K562 (cell line): ENCODE measurements around the gene RNF151. TPM values are rescaled to one million over a fixed set of nuclear protein-coding genes. Genes with fewer than 3 reads are reported as not detected.

Experiments
- ADNP ChIP-seq: fragments of 200-800 bp; sonication (Bioruptor generic); IDR thresholded peaks from 2 replicates; pipeline ENCODE4 v1.6.1; 2016; ENCODE audit warnings: missing genetic modification characterization, missing compliant biosample characterization
- E2F3 ChIP-seq: fragments of 250-450 bp; sonication (Bioruptor Pico); IDR thresholded peaks from 2 replicates; pipeline ENCODE4 v1.4.0; 2020; ENCODE audit warnings: mild to moderate bottlenecking
- FOSL1 ChIP-seq: fragments of 200-800 bp; sonication (Bioruptor generic); conservative IDR thresholded peaks from 2 replicates; pipeline ENCODE4 v1.6.1; 2016; ENCODE audit warnings: missing genetic modification characterization, missing compliant biosample characterization
- FOXK2 ChIP-seq, 2 experiments: fragments of 450-650 bp; IDR thresholded peaks in 1 of 2; conservative IDR thresholded peaks in 1 of 2; 2 replicates each; pipeline ENCODE4 v1.6.1; 2016; ENCODE audit warnings: low read depth in 2 of 2, mild to moderate bottlenecking in 1 of 2
- GABPA ChIP-seq: fragments of 200-800 bp; sonication (Bioruptor generic); conservative IDR thresholded peaks from 2 replicates; pipeline ENCODE4 v1.6.1; 2016; ENCODE audit warnings: low read depth, missing genetic modification characterization, missing compliant biosample characterization
- MNT ChIP-seq, 2 experiments: fragments of 450-650 bp; conservative IDR thresholded peaks; 2 replicates each; pipeline ENCODE4 v1.6.1; 2017; ENCODE audit warnings: mild to moderate bottlenecking in 2 of 2, moderate library complexity in 2 of 2
- NFIC ChIP-seq: fragments of 450-650 bp; IDR thresholded peaks from 2 replicates; pipeline ENCODE4 v1.6.1; 2017; ENCODE audit warnings: mild to moderate bottlenecking, inconsistent platforms
- PURB ChIP-seq: sonication (generic); formaldehyde crosslinking; IDR thresholded peaks from 2 replicates; pipeline ENCODE4 v1.9.0; 2021; ENCODE audit warnings: low read depth, mild to moderate bottlenecking, missing genetic modification reagents
- RAD21 ChIP-seq, 2 experiments: fragments of 250-450 bp in 1 of 2; fragments of 450-650 bp in 1 of 2; sonication (Bioruptor Pico) in 1 of 2; formaldehyde crosslinking in 1 of 2; IDR thresholded peaks in 1 of 2; conservative IDR thresholded peaks in 1 of 2; 2 replicates each; pipeline versions ENCODE4 v1.4.0 to v1.8.0; 2020 to 2022; ENCODE audit warnings: mild to moderate bottlenecking in 2 of 2, moderate library complexity in 1 of 2
- SMARCE1 ChIP-seq: fragments of 450-650 bp; IDR thresholded peaks from 2 replicates; pipeline ENCODE4 v1.7.1; 2016; ENCODE audit warnings: mild to moderate bottlenecking
- SRSF3 ChIP-seq: fragments of 200-400 bp; formaldehyde crosslinking; IDR thresholded peaks from 2 replicates; pipeline ENCODE4 v1.6.1; 2016; ENCODE audit warnings: mild to moderate bottlenecking, low read length, moderate library complexity; ENCODE audit not compliant: insufficient read depth
- TCFL5 ChIP-seq: fragments of 250-450 bp; sonication (Bioruptor Pico); conservative IDR thresholded peaks from 2 replicates; pipeline ENCODE4 v1.6.1; 2021; ENCODE audit warnings: mild to moderate bottlenecking, moderate library complexity, matching md5 sums
- TOE1 ChIP-seq, 2 experiments: fragments of 450-650 bp in 1 of 2; sonication (generic) in 1 of 2; formaldehyde crosslinking in 1 of 2; IDR thresholded peaks; 2 replicates each; pipeline versions ENCODE4 v1.7.1 to v1.8.0; 2016 to 2022; ENCODE audit warnings: borderline replicate concordance in 2 of 2, mild to moderate bottlenecking in 2 of 2, antibody characterized with exemption in 1 of 2, inconsistent platforms in 1 of 2, low read depth in 1 of 2, missing genetic modification reagents in 1 of 2, moderate library complexity in 1 of 2
- ZNF143 ChIP-seq: sonication (generic); formaldehyde crosslinking; IDR thresholded peaks from 2 replicates; pipeline ENCODE4 v1.9.0; 2022; ENCODE audit warnings: mild to moderate bottlenecking, missing genetic modification reagents
- ZNF174 ChIP-seq: fragments of 250-450 bp; sonication (Bioruptor Pico); IDR thresholded peaks from 2 replicates; pipeline ENCODE4 v1.4.0; 2020; ENCODE audit warnings: mild to moderate bottlenecking
- polyA plus RNA-seq, 8 experiments: library from polyadenylated mRNA; depleted of rRNA in 4 of 8; stranded (reverse) in 5 of 8; unstranded in 3 of 8; fragments of >200 nt; fragmentation: Nextera tagmentation in 2 of 8; fragmentation: Illumina TruSeq in 1 of 8; extraction: Ambion mirVana in 2 of 8; extraction: Trizol in 1 of 8; gene quantifications; 2 replicates each; pipeline versions ENCODE4 v1.2.1 to v1.2.3, GENCODE V29; 2011 to 2014; ENCODE audit warnings: inconsistent platforms in 1 of 8, missing spikeins in 1 of 8
- total RNA-seq, 7 experiments: library from RNA; depleted of rRNA in 6 of 7; stranded (reverse); fragments of >200 nt in 6 of 7; fragmentation: Illumina TruSeq in 2 of 7; extraction: Trizol in 2 of 7; gene quantifications; 2 replicates each; pipeline versions ENCODE4 v1.2.1 to v1.2.3, GENCODE V29; 2011 to 2021; ENCODE audit warnings: low replicate concordance in 1 of 7
- TF ChIP-seq, protein P1 (sequence below): sonication (generic); formaldehyde crosslinking; IDR thresholded peaks from 2 replicates; pipeline ENCODE4 v1.8.1; 2023; ENCODE audit warnings: mild to moderate bottlenecking, missing genetic modification reagents
- TF ChIP-seq, protein P2 (sequence below): conservative IDR thresholded peaks from 2 replicates; pipeline ENCODE4 v1.6.1; 2011; ENCODE audit warnings: low read depth, mild to moderate bottlenecking, low read length; ENCODE audit not compliant: control insufficient read depth

The RNF151 gene
- total and polyA plus RNA-seq, 9 of the 15 experiments (the other 6 are each of a cell fraction or from before 2014, with no cell fraction given): not detected

DNA sequence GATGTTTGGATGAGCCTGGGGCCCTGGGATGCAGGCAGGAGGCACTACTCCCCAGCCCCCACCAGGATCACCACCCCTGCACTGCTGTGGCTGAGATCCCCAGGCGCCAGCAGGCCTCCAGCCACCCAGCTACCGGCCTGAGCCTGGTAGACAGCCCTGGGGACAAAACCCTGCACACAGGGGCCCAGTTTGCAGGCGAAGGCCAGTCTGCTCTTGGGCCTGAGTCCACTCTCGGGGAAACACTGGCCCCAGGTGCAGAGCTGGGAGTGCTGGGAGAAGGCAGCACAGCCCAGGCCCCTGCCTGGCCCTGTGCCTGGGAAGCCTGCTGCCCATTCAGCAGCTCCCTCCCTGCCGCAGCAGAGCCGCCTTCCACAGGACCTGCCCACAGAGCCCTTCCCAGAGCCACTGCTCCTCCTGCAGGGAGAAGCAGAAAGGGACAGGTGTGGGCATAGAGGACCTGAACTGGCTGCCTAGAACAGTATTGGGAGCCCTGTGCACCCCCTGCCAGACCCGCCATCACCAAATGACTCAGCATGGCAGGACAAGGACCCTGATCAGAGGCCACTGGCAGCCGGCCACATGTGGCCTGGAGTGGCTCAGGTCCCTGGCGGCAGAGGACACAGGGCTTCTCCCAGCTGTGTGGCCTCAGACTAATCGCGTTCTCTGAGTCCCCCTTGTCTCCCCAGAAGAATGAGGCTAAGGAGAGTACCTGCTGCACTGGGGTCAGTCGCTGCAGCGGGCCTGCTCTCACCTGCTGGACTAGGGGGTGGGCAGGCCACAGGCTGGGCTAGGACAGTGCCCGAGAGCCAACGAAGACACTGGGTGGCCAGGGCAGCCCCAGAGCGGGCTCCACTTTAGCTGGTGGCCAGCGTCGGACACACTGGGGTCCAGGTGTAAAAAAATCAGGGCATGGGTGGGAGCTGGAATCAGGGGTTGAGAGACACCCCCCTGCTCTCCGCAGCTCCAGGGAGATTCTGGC, 34.3 kb upstream of the RNF151 start (continued):
- TF ChIP-seq, protein P1, sequence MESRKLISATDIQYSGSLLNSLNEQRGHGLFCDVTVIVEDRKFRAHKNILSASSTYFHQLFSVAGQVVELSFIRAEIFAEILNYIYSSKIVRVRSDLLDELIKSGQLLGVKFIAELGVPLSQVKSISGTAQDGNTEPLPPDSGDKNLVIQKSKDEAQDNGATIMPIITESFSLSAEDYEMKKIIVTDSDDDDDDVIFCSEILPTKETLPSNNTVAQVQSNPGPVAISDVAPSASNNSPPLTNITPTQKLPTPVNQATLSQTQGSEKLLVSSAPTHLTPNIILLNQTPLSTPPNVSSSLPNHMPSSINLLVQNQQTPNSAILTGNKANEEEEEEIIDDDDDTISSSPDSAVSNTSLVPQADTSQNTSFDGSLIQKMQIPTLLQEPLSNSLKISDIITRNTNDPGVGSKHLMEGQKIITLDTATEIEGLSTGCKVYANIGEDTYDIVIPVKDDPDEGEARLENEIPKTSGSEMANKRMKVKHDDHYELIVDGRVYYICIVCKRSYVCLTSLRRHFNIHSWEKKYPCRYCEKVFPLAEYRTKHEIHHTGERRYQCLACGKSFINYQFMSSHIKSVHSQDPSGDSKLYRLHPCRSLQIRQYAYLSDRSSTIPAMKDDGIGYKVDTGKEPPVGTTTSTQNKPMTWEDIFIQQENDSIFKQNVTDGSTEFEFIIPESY (CRISPR knock-in tag): 0 out of 2 replicates have a peak, but pooled peaks have one; percentile 27
- no peak for TF ChIP-seq TCFL5 (CRISPR knock-in tag)
- TF ChIP-seq, protein P2, sequence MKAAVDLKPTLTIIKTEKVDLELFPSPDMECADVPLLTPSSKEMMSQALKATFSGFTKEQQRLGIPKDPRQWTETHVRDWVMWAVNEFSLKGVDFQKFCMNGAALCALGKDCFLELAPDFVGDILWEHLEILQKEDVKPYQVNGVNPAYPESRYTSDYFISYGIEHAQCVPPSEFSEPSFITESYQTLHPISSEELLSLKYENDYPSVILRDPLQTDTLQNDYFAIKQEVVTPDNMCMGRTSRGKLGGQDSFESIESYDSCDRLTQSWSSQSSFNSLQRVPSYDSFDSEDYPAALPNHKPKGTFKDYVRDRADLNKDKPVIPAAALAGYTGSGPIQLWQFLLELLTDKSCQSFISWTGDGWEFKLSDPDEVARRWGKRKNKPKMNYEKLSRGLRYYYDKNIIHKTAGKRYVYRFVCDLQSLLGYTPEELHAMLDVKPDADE: no peak
- TF ChIP-seq ADNP: no peak
- no peak for TF ChIP-seq GABPA
- TF ChIP-seq TOE1 (IDR thresholded peaks at IDR 0.05; ENCODE audit: borderline replicate concordance): no peak
- TF ChIP-seq TOE1 (CRISPR knock-in tag; IDR thresholded peaks at IDR 0.05; ENCODE audit: borderline replicate concordance, low read depth): no peak
- no peak for TF ChIP-seq MNT (conservative IDR thresholded peaks at IDR 0.05)
- no peak for TF ChIP-seq SMARCE1
- no peak for TF ChIP-seq SRSF3
- no peak for TF ChIP-seq ZNF143 (CRISPR knock-in tag)
- no peak for TF ChIP-seq ZNF174 (CRISPR knock-in tag)
- TF ChIP-seq PURB (CRISPR knock-in tag): no peak
- TF ChIP-seq E2F3 (CRISPR knock-in tag): no peak
- TF ChIP-seq RAD21 (CRISPR knock-in tag; conservative IDR thresholded peaks at IDR 0.05 in 1 of 2, IDR thresholded peaks at IDR 0.05 in 1 of 2): 0 out of 4 replicates have a peak, but pooled peaks of 1 of the 2 experiments have one; percentile 17
- TF ChIP-seq FOXK2 (conservative IDR thresholded peaks at IDR 0.05 in 1 of 2, IDR thresholded peaks at IDR 0.05 in 1 of 2; ENCODE audit: low read depth in 2 of 2): no peak
- TF ChIP-seq FOSL1 (tag): no peak
- no peak for TF ChIP-seq NFIC
